ENCODE results near the gene CHAF1B.

DNA sequence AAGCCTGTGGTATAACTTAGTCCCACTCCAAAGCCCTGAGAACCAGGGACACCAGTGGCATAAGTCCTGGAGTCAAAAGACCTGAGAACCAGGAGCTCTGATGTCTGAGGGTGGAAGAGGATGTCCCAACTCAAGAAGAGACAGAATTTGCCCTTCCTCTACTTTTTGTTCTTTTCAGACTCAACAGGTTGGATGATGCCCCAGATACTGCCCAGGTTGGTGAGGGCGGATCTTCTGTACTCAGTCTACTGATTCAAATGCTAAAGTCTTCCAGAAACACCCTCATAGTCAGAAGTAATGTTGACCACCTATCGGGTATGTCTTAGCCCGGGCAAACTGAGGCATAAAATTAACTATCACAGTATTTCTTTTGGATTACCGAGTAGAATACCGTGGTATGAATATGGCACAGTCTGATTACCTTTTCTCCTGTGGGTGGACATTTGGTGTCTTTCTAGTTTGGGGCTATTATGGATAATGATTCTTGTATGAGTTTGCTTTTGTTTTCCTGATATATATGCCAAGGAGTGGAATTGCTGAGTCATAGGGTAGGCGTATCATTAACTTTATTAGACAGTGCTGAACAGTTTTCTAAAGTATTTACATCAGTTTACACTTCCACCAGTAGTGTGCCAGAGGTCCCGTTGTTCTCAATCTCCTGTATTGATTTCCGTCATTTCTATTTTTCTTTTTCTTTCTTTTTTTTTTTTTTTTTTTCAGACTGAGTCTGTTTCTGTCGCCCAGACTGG lies 3.2 kb upstream of the CHAF1B start:
- TF ChIP-seq, protein P1, sequence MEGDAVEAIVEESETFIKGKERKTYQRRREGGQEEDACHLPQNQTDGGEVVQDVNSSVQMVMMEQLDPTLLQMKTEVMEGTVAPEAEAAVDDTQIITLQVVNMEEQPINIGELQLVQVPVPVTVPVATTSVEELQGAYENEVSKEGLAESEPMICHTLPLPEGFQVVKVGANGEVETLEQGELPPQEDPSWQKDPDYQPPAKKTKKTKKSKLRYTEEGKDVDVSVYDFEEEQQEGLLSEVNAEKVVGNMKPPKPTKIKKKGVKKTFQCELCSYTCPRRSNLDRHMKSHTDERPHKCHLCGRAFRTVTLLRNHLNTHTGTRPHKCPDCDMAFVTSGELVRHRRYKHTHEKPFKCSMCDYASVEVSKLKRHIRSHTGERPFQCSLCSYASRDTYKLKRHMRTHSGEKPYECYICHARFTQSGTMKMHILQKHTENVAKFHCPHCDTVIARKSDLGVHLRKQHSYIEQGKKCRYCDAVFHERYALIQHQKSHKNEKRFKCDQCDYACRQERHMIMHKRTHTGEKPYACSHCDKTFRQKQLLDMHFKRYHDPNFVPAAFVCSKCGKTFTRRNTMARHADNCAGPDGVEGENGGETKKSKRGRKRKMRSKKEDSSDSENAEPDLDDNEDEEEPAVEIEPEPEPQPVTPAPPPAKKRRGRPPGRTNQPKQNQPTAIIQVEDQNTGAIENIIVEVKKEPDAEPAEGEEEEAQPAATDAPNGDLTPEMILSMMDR (IDR thresholded peaks at IDR 0.05; ENCODE audit: poor library complexity): no peak
- no peak for TF ChIP-seq EZH2 (IDR thresholded peaks at IDR 0.05; ENCODE audit: borderline replicate concordance)
- TF ChIP-seq EZH2phosphoT487 (IDR thresholded peaks at IDR 0.05; ENCODE audit: low read depth, severe bottlenecking, unreplicated experiment): no peak
